ENCODE results near the gene ERC1. TPM values are rescaled to one million over a fixed set of nuclear protein-coding genes. Genes with fewer than 3 reads are reported as not detected.

ERC1 gene
- total RNA-seq: 17.2 and 32.5 TPM in 2 replicates

GRCh38 chr12:990661-991349 lies at the start of gene ERC1:
Gene ERC1, plus strand, starts transcription at chr12:991223. Its CDS starts 36,681 bp downstream, at chr12:1027904.
- DNase-seq (ENCODE audit: low read depth in 2 of 2): peak; percentile 90 to 92

DNA sequence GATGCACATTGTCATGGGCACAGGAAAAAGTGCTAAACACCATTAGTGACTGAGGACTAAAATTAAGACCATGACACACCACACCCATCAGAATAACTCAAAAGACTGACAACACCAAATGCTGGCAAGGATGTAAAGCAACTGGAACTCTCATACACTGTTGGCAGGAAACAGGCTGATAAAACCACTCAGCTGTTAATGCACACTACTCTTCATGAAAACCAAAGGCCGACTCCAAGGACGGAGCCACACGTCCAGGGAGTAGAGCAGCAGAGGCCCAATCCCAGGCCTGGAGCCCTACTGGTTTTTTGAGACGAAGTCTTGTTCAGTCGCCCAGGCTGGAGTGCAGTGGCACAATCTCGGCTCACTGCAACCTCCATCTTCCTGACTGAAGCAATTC lies 48.0 kb upstream of the ERC1 start:
- DNase-seq (ENCODE audit: low read depth in 2 of 2): no peak

DNA sequence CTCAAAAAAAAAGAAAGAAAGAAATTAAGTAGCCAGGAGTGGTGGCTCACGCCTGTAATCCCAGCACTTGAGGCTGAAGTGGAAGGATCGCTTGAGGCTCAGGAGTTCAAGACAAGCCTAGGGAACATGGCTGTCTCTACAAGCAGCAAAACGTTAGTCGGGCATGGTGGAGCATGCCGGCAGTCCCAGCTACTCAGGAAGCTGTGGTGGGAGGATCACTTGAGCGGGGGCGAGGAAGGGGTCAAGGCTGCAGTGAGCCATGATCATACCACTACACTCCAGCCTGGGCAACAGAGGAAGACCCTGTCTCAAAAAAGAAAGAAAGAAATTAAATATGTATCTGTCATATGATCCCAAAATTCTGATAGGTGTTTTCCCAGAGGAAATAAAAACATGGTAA lies 46.8 kb upstream of the ERC1 start:
- peak in 1 of 2 donors; percentile 28 for DNase-seq (ENCODE audit: low read depth in 2 of 2)

DNA sequence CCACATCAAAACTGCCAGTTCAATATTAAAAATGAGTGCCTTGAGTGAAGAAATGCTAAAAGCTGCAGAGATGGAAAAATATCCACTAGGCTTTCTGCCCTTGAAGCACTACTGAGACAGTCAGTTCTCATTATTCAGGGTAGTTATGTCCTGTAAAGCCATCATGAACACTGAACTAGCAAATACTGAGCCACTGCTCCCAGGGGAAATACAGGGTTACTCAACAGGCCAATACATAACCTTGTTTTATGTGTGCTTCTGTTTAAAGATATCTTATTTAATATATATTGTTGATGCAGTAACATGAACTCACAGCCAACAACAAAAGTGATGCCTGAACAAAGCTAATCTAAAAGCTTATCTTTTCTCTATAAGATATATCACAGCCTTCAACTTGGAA lies 44.8 kb upstream of the ERC1 start:
- DNase-seq (ENCODE audit: low read depth in 2 of 2): no peak

GRCh38 chr12:946631-947030 lies 44.4 kb upstream of the ERC1 start:
- no peak for DNase-seq (ENCODE audit: low read depth in 2 of 2)

- no peak for DNase-seq (ENCODE audit: low read depth in 2 of 2)
Observed at GRCh38 chr12:948238-948637, 42.8 kb upstream of the ERC1 start.

DNA sequence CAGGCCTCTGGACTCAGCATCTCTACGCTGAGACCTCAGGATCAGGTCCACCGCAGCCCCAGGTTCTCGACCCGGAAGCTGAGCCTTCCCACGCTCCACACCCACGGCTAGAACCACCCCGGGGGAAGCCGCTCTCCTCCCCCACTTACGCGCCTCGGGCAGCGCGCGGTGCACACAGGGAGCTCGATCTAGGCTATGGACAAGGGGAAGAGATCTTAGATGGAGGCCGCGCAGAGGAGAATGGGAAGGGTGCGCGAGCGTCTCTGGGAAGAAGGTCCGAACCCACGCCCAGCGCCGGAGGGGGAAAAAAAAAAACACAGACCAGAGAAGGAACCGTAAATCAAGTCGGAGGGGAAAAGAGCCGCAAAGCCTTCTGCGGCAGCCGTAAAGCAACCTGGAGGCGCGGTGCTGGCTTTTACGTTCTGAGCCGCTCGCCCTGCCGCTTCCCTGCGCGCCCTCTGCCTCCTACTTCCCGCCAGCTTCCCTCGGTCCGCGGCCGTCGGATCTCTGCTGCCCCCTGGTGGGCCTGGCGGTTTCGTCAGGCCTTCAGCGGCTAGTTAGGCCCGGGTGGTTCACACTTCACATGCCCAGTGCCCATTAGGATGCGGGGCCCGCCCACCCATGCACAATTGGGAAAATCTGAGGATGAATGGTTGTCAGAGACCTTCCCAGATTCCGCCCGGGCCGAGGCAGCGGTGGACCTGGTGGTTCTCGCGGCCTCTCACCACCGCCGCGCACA lies 41.4 kb upstream of the ERC1 start, which contains the start of gene RAD52:
Gene RAD52 (minus strand): TSS at position 242 of the 739 bp plus-strand sequence. CDS start 16,636 bp downstream, outside the sequence.
- DNase-seq (ENCODE audit: low read depth in 2 of 2): peak; percentile 99 to 100

- DNase-seq (ENCODE audit: low read depth in 2 of 2): no peak
Observed at GRCh38 chr12:951176-951575, 39.8 kb upstream of the ERC1 start.

GRCh38 chr12:953776-954175 lies 37.2 kb upstream of the ERC1 start:
- DNase-seq (ENCODE audit: low read depth in 2 of 2): peak; percentile 34 to 83

- no peak for DNase-seq (ENCODE audit: low read depth in 2 of 2)
Observed at GRCh38 chr12:954741-955140, 36.3 kb upstream of the ERC1 start.

DNA sequence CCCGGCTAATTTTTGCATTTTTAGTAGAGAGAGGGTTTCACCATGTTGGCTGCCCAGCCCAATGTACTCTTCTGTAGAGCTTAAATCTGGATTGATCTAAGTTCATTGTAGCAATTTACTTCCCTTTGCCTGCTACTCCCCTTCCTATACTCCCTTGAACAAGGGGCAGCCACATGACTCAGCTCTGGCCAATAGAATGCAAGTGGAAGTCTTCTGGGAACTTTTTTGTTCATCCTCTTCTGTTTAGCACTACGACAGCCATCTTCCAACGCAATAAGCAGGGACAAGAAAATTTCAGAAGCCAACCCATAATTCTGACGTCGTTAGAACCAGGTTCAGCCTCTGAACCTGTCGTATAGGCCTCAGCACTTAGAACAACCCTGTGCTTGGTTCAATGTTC lies 35.1 kb upstream of the ERC1 start:
- no peak for DNase-seq (ENCODE audit: low read depth in 2 of 2)

DNA sequence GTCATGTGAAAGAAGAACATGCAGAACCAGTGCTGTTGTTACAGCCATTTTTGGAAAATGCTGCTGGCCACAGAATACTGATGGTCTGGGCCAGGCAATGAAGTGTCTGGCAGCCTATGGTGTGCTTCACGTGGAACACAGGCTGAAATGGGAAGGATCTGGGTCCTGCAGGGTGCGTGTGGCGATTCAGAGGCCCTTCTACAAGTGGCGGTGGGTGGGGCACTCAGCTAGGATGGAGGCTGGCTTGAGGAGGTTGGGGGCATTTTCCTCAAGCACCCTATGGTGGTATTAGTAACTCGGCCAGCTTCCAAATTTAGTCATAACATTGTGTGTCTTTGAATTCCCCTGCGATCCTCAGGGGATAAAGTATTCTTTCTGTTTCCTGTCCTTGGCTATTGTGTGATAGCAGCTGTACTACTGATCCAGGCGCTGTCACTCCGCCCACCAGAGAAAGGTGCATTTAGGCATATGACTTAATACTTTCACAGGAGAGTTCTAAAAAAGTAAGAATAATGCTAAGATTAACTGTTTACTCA lies 32.4 kb upstream of the ERC1 start:
- DNase-seq (ENCODE audit: low read depth in 2 of 2): peak in 1 of 2 donors; percentile 87

DNA sequence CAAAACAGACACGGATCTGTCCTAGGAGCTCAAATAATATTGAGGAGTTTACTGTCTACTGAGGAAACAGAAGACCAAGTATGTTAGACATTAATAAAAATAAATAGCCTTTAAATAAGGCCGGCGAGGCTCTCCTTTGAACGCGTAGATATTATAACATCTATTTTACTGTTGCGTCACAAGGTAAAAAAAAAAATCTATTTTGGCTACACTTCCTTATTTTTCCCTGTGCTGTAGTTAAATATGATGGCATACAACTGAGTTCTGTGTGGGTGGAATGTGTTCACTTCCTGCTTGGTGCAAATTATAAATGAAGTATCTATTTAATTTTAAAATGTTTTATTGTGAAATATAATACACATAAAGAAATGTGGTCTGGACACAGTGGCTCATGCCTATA lies 24.3 kb upstream of the ERC1 start:
- DNase-seq (ENCODE audit: low read depth in 2 of 2): no peak

DNA sequence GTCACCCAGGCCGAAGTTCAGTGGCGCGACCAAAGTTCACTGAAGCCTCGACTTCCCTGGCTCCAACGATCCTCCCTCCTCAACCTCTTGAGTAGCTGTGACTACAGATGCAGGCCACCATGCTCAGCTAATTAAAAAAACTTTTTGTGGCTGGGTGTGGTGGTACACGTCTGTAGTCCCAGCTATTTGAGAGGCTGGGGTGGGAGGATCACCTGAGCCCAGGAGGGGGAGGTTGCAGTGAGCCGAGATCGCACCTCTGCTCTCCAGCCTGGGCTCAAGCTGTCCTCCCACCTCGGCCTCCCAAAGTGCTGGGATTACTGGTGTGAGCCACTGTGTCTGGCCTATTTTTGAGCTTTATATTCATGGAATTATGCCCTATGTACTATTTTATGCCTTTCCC lies 23.4 kb upstream of the ERC1 start:
- DNase-seq (ENCODE audit: low read depth in 2 of 2): no peak

GRCh38 chr12:968545-968944 lies 22.5 kb upstream of the ERC1 start:
- no peak for DNase-seq (ENCODE audit: low read depth in 2 of 2)

GRCh38 chr12:969821-970220 lies 21.2 kb upstream of the ERC1 start:
- DNase-seq (ENCODE audit: low read depth in 2 of 2): no peak

DNA sequence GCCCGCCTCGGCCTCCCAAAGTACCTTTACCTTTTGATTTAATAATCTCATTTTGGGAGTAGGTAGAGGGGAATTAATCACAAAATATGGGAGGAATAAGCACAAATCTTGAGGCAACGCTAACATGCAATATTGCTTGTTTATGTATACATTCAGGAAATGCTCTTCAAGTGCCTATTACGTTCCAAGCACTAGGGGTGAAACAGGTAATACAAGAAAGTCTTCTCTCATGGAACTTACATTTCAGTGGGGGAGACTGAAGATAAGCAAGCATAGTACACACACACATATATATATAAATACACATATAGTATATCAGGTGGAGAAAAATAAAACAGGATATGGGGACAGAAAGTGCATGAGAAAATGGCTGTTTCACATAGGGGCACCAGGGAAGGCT lies 19.0 kb upstream of the ERC1 start:
- no peak for DNase-seq (ENCODE audit: low read depth in 2 of 2)

DNA sequence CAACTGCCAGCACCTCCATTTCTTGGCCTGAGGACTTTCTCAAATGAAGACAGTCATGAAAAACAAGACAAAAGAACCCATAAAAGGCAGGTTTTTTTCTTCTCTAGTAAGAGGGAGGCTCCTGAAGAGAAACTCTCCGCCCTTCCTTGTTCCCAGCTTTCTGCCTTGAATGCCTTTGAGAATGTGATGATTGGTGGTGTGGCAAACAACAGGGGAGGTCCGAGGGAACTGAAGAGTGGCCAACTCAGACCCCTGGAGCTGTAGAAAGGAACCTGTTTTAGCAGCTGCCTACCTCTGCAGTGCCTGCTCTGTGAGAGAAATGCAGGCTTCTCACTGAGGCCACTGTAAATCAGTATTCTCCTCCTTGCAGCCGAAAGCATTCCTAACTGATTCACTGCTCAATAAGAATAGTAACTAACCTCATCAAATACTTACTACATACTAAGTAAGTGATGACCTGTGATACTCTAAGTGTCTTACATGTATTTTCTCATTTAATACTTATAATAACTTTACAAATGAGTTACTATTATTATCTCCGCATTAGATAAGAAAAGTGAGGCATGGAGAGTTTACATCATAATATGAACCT lies 16.7 kb upstream of the ERC1 start:
- DNase-seq (ENCODE audit: low read depth in 2 of 2): no peak

DNA sequence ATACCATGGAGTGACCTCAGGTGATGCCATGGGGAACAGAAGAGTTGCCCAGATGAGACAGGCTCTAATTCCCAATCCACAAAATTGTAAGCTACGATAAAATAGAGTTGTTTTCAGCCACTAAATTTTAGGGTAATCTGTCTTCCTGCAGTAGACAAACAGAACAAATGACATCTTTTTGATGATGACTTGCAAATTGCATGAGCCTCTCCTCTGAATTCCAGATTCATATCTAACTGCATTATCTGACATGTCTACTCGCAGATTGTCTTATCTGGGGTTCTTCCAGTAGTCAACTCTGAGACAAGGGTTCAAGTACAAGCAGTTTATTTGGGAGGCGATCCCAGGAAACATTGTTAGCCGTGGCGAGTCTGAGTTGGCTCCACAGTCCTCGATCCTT lies 14.4 kb upstream of the ERC1 start:
- no peak for DNase-seq (ENCODE audit: low read depth in 2 of 2)

DNA sequence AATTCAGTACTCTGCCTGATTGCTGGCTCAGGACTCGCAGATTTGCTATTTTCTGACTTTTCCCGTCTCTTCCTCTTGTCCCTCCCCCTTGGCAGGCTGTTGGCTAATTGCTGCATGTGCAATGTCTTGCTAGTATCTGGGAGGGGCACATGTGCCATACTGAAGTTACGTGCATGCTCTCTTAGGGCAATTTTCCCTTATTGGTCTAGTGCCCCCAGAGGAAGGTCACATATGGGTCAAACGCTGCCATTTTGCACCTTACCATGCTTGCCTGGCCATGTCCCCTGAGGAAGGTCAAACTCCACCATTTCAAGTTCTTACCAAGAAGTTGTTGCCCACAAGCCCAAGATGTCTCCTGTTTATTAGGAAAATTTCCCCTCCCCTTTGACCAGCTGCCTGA lies 13.9 kb upstream of the ERC1 start:
- DNase-seq (ENCODE audit: low read depth in 2 of 2): no peak

- no peak for DNase-seq (ENCODE audit: low read depth in 2 of 2)
Observed at GRCh38 chr12:979349-979748, 11.7 kb upstream of the ERC1 start.

- DNase-seq (ENCODE audit: low read depth in 2 of 2): peak; percentile 23 to 65
Observed at GRCh38 chr12:981176-981828, 9.7 kb upstream of the ERC1 start.

All from lung microvascular endothelial cell (primary cell).